Measurements from ENCODE around the gene PTPRD. TPM values are rescaled to one million over a fixed set of nuclear protein-coding genes. Genes with fewer than 3 reads are reported as not detected.

The PTPRD gene
- total and polyA plus RNA-seq, 5 experiments from 2014 or later = not detected

DNA sequence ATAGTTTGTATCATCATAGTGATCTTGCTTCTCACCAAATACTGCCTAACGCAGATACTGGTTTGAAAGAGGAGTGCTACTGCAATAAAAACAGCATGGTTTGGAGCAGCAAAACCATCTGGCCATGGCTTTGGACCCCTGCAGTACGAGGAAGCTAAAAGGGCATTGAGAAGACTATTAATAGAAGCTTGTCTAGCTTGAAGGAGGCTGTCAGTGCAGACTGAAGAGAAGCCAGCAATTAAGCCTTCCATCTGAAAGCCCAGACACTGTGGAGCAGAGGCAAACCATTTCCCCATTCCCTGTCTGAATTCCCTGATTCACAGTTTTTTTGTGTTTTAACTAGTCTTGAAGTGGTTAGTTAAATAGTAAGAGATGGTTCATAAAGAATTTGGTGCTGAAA lies 281.6 kb downstream of the PTPRD start:
- ATAC-seq (no peak), DNase-seq (no peak)
- H3K9me3 Mint-ChIP-seq = peaks cover 0 to 12% (median 3%) of the 10 kb centered on the region in 9 donors
- H3K27ac Mint-ChIP-seq = no peak overlapping the region
- H3K4me3 Mint-ChIP-seq = no peak overlapping the region
- no peaks in the 10 kb centered on the region for H3K36me3 Mint-ChIP-seq
- POLR2A ChIA-PET = no interaction called here
- H3K27me3 Mint-ChIP-seq = no peaks in the 10 kb centered on the region
- H3K4me1 Mint-ChIP-seq = no peaks in the 10 kb centered on the region

DNA sequence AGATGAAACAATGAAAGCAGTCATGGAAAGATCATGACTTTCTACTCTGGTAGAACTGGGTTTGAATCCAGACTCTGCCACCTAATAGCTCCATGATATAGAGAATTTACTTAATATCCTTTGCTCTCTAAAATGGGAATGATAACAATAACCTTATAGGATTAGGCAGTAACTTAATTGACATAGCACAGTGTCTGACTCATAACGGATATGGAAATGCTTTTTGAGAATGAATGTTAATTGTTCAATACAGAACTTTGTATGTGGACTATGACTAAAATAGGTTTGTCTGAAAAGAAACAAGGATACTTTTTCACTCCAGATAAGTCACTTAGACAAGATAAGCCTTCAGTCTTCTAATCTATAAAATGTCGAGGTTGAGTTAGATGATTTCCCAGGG lies 330.7 kb downstream of the PTPRD start:
- no peak for DNase-seq
- ATAC-seq = no peak
- H3K4me3 Mint-ChIP-seq = no peak overlapping the region
- peaks cover 0 to 8% (median 3%) of the 10 kb centered on the region in 9 donors for H3K9me3 Mint-ChIP-seq
- no peaks in the 10 kb centered on the region for H3K36me3 Mint-ChIP-seq
- H3K27ac Mint-ChIP-seq = no peak overlapping the region
- peaks cover 0 to 2% (median 0%) of the 10 kb centered on the region in 5 donors for H3K27me3 Mint-ChIP-seq
- POLR2A ChIA-PET = no interaction called here
- H3K4me1 Mint-ChIP-seq = no peaks in the 10 kb centered on the region

DNA sequence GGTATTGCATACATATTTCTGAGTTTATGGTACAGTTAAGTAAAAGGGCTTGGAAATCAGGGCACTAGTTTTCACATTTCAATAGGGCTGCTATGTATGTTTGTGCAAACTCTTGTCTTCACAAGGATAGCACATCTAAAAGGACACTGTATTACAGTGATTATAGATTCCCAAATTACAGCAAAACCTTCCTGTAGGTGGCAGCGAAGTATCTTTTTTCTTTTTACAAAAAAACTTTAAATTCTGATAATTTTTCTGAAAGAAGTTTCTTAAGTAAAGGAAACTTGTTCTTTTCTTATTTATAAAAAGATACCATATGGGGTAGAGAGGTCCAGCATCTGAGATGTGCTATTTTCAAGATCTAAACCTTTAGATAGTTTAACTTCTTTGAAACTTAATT lies 337.8 kb downstream of the PTPRD start:
- H3K9me3 Mint-ChIP-seq = peaks cover 0 to 4% (median 0%) of the 10 kb centered on the region in 9 donors
- ATAC-seq (no peak), DNase-seq (no peak)
- no peak overlapping the region for H3K27ac Mint-ChIP-seq
- no peaks in the 10 kb centered on the region for H3K36me3 Mint-ChIP-seq
- no peaks in the 10 kb centered on the region for H3K27me3 Mint-ChIP-seq
- H3K4me1 Mint-ChIP-seq = no peaks in the 10 kb centered on the region
- POLR2A ChIA-PET = no interaction called here
- H3K4me3 Mint-ChIP-seq = no peak overlapping the region

DNA sequence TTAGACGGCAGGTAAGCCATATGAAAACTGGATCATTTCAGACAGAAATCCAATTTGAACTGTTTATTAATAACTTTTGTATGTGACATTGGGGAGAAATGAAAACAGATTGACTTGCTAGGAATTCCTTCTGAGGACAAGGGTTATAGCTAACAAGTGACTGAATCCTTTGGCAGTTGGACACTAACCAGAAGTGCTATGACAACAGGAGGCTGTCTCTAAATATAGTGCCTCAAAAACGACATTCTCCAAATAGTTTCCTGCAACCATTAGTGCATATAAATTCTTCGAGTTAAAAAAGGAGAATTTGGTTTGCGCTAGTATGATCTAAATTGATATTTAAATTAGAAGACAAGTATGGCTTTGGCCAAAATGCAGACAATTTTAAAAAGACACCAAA lies 338.6 kb downstream of the PTPRD start:
- H3K4me1 Mint-ChIP-seq = no peaks in the 10 kb centered on the region
- POLR2A ChIA-PET = no interaction called here
- no peak for ATAC-seq

DNA sequence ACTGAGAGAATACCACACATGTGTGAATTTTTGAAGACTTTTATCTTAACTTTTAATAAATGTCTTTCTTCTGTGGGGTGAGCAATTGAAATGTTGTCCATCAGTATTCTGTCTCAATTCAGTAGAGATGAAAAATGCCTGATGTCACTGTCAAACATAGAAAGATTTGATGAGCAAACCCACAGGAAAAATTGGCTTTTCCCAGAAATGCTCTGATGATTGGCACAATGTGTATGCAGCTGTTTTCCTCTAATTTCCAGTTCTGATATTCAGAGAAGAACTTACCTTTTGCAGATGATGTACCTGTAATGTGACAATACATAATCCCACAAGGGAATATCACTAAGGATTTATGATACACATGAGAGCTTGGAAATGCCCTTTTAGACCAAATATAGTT lies 340.0 kb downstream of the PTPRD start:
- no peak for DNase-seq
- Mint-ChIP-seq H3K27ac (no peak overlapping the region), H3K36me3 (no peaks in the 10 kb centered on the region), H3K4me3 (no peak overlapping the region), H3K4me1 (no peaks in the 10 kb centered on the region), H3K27me3 (no peaks in the 10 kb centered on the region), H3K9me3 (peaks cover 0 to 11% (median 0%) of the 10 kb centered on the region in 9 donors)
- POLR2A ChIA-PET = no interaction called here
- no peak for ATAC-seq

More for the DNA sequence above, 338.6 kb downstream of the PTPRD start:
- Mint-ChIP-seq H3K36me3 (no peaks in the 10 kb centered on the region), H3K9me3 (peaks cover 0 to 4% (median 0%) of the 10 kb centered on the region in 9 donors), H3K27me3 (no peaks in the 10 kb centered on the region), H3K4me3 (no peak overlapping the region), H3K27ac (no peak overlapping the region)
- DNase-seq = no peak

DNA sequence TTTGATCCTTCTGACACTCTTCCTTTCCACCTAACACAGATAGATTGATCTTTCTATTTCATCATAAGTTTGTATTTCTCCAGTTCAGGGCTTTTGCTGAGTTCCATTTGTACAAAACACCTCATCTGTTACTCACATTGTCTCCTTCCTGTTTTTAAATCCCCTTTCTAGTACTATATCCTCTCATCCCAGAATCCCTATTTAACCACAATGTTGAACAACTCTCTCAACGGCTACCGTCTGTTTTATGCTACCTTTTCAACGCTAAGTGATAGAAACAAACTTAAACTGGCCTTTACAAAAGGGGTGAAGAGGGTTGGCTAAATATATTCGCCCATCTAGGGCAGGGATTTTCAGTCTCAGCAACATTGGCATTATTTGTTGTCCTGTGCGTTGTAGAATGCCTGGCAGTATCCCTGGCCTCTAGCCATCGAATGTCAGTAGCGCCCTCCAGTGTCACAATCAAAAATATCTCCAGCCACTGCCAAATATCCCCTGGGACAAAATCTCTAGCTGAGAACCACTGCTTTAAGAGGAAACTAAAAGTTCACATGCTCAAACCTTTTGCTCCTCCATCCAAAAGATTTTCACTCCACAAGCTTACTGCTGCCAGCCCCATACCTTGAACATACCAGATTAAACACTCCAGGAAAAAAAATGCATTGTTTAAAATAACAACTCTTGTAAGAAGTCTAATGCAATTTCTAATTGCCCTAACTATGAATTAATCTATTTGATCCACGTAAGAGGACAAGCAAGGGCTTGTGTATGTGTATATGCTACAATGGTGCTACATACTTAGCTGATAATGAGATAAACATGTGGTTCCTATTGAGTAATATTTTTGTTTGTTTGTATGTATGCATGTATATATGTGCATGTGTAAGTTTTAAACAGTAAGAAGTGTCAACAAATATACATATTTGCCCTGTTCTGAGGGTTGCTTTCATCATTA lies 344.0 kb downstream of the PTPRD start:
- no peak for DNase-seq
- peaks cover 0 to 32% (median 2%) of the 10 kb centered on the region in 9 donors for H3K9me3 Mint-ChIP-seq
- peaks cover 0 to 5% (median 0%) of the 10 kb centered on the region in 3 donors for H3K36me3 Mint-ChIP-seq
- no peaks in the 10 kb centered on the region for H3K4me1 Mint-ChIP-seq
- H3K27me3 Mint-ChIP-seq = no peaks in the 10 kb centered on the region
- no peak for ATAC-seq
- H3K4me3 Mint-ChIP-seq = no peak overlapping the region
- POLR2A ChIA-PET = no interaction called here
- no peak overlapping the region for H3K27ac Mint-ChIP-seq

DNA sequence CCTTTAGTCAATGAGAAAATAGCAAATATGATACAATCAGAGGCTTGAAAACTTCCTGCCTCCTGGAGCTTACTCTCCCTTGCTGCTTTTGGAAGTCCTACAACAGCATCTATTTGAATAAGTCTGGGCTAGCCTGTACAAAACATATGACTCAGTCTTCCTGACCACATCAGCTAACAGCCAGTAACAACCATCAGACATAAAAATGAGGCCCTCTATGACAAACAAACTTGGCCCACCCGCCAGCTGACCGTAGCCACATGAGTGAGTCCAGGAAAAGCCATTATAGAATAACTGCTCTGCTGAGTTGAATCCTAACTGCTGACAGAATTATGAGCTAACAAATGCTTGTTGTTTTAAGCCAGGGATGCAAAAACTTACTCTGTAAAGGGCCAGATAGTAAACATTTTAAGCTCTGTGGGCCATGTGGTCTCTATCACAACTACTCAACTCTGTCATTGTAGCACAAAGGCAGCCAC lies 347.6 kb downstream of the PTPRD start:
- Mint-ChIP-seq H3K9me3 (peaks cover 0 to 44% (median 5%) of the 10 kb centered on the region in 9 donors), H3K4me1 (no peaks in the 10 kb centered on the region), H3K27me3 (no peaks in the 10 kb centered on the region), H3K27ac (no peak overlapping the region), H3K36me3 (peaks cover 0 to 5% (median 0%) of the 10 kb centered on the region in 3 donors), H3K4me3 (no peak overlapping the region)
- no peak for ATAC-seq
- POLR2A ChIA-PET = no interaction called here
- no peak for DNase-seq

DNA sequence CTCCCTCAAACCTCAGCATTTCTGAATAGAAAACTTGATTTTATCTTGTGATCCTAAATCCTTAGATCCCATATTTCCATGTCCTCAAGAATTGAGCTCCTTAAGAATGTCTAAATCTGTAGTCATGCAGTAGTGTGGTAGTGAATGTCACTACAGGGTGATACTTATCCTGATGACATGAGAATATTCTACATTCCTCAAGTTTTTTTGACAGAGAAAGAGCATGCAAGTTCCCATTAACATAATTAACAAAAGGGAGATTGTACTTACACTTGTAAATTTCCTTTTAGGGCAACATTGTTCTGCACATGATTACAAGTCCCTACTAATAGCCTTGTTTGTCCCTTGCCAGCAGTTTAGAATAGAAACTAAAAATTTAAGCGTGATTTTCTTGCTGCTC lies 352.3 kb downstream of the PTPRD start:
- POLR2A ChIA-PET = no interaction called here
- Mint-ChIP-seq H3K27me3 (no peaks in the 10 kb centered on the region), H3K9me3 (peaks cover 0 to 34% (median 7%) of the 10 kb centered on the region in 9 donors), H3K27ac (no peak overlapping the region), H3K4me1 (no peaks in the 10 kb centered on the region), H3K36me3 (no peaks in the 10 kb centered on the region), H3K4me3 (no peak overlapping the region)
- ATAC-seq (no peak), DNase-seq (no peak)

DNA sequence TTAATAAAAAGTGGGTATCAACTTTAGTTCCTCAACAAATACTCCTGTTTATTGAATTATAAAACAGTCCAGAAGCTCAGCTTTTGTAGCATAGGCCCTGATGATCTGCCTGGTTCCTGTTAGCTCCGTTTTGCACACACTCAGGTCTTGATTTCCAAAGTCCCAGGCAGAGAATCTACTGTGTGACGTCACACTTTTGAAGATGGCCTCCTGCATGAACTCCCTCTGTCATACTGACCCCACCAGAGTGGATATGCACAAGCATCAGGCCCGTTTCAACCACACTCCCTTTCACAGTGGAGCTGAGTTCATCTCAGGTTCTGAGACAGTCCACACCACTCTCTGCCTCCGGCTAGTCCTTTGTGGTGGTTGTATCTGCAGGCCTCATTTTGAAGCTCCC lies 353.1 kb downstream of the PTPRD start:
- Mint-ChIP-seq H3K4me3 (no peak overlapping the region), H3K27me3 (no peaks in the 10 kb centered on the region), H3K9me3 (peaks cover 0 to 28% (median 7%) of the 10 kb centered on the region in 9 donors), H3K27ac (no peak overlapping the region), H3K4me1 (no peaks in the 10 kb centered on the region), H3K36me3 (no peaks in the 10 kb centered on the region)
- DNase-seq (no peak), ATAC-seq (no peak)
- POLR2A ChIA-PET = no interaction called here

DNA sequence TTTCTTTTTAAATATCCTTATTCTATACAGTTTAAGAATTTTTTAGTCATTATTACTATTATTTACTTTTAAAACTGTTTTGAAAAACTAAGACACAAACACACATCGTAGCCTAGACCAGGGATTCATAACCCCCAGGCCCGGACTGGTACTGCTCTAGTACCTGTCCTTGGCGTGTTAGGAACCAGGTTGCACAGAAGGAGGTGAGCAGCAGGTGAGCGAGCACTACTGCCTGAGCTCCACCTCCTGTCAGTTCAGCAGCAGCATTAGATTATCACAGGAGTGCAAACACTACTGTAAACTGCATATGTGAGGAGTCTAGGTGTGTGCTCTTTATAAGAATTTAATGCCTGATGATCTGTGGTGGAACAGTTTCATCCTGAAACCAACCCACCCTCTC lies 357.0 kb downstream of the PTPRD start:
- no peak overlapping the region for H3K4me3 Mint-ChIP-seq
- no peaks in the 10 kb centered on the region for H3K36me3 Mint-ChIP-seq
- no peaks in the 10 kb centered on the region for H3K4me1 Mint-ChIP-seq
- no peak for DNase-seq
- peaks cover 0 to 12% (median 3%) of the 10 kb centered on the region in 9 donors for H3K9me3 Mint-ChIP-seq
- no peak for ATAC-seq
- H3K27ac Mint-ChIP-seq = no peak overlapping the region
- H3K27me3 Mint-ChIP-seq = no peaks in the 10 kb centered on the region
- POLR2A ChIA-PET = no interaction called here

DNA sequence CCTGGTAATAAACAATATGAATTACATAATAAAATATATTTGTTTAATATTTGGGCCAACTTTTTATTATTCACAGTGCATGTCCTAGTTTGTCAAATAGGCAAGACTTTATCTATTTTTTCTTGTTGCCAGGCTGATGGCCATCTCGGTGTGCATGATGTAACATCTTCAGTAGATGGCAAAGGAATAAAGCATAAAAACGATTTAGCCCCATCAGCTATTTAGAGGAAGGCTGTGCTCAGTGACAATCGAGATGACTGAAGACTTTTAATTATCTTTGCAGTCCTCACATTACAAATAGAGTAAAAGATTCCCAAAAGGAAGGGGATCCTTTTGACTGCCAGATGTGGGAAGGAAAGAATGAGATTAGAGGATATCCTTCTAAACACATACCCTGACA lies 358.5 kb downstream of the PTPRD start:
- DNase-seq = no peak
- no peak for ATAC-seq
- Mint-ChIP-seq H3K4me3 (no peak overlapping the region), H3K27ac (no peak overlapping the region), H3K36me3 (no peaks in the 10 kb centered on the region), H3K9me3 (peaks cover 0 to 12% (median 3%) of the 10 kb centered on the region in 9 donors), H3K27me3 (no peaks in the 10 kb centered on the region), H3K4me1 (no peaks in the 10 kb centered on the region)
- POLR2A ChIA-PET = no interaction called here

DNA sequence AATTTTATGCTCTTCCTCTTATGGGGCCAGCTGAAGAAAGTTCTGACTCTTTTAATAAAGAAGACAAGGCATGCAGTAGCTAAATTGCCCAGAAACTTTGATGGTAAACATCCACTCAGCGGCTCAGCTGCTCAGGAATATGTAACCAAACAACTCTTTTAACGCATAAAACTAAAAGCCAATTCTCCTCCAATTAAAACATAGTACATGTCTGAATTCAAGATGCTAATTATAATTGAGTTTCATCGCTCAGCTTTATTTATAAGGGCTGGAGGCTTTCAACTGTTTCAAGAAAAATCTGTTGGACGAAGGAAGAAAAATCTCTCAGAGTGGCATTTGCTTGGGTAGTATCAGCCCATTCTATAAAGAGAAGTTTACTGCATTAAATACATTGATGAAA lies 359.5 kb downstream of the PTPRD start:
- Mint-ChIP-seq H3K4me1 (no peaks in the 10 kb centered on the region), H3K27me3 (no peaks in the 10 kb centered on the region), H3K36me3 (no peaks in the 10 kb centered on the region), H3K9me3 (peaks cover 0 to 12% (median 3%) of the 10 kb centered on the region in 9 donors), H3K4me3 (no peak overlapping the region), H3K27ac (no peak overlapping the region)
- POLR2A ChIA-PET = no interaction called here
- DNase-seq (no peak), ATAC-seq (no peak)

DNA sequence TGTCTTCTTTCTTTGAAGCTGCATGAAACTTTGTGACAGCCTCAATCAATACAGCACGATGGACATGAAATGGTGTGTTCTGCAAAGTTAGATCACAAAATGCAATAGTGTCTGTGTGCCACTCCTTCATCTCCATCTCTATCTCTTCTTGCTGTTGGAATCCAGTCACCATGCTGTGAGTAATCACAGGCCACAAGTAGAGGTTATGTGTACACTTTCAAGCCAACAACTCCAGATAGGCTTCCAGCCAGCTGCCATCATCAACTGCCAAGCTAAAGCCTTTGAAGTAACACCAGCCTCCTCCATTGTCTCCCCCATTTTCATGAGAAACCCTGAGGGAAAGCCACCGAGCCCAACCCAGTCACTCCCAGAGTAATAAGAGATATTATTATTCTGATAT lies 360.6 kb downstream of the PTPRD start:
- no peak overlapping the region for H3K4me3 Mint-ChIP-seq
- H3K36me3 Mint-ChIP-seq = no peaks in the 10 kb centered on the region
- POLR2A ChIA-PET = no interaction called here

DNA sequence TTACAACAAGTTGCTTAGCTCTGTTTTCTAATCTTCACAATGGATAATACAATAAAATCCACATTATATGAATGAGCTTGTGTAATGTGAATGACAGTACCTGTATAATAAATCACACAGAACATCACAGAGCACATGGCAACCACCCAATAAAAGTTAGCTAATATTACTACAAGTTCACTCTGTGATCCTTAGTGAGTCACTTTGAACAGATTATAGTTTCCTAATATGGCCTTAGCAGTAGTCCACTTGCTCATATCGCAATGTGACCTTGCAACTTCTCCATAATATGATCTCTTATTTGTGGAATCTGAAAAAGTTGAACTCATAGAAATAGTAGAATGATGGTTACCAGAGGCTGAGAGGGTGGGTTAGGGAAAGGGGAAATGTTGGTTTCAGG lies 361.3 kb downstream of the PTPRD start:
- Mint-ChIP-seq H3K36me3 (no peaks in the 10 kb centered on the region), H3K4me1 (no peaks in the 10 kb centered on the region), H3K27ac (no peak overlapping the region), H3K9me3 (peaks cover 0 to 5% (median 2%) of the 10 kb centered on the region in 9 donors), H3K4me3 (no peak overlapping the region), H3K27me3 (no peaks in the 10 kb centered on the region)
- POLR2A ChIA-PET = no interaction called here
- DNase-seq (no peak), ATAC-seq (no peak)

More for the DNA sequence above, 360.6 kb downstream of the PTPRD start:
- Mint-ChIP-seq H3K27me3 (no peaks in the 10 kb centered on the region), H3K4me1 (no peaks in the 10 kb centered on the region), H3K9me3 (peaks cover 0 to 11% (median 3%) of the 10 kb centered on the region in 9 donors), H3K27ac (no peak overlapping the region)
- DNase-seq (no peak), ATAC-seq (no peak)

Measured in naive thymus-derived CD8-positive, alpha-beta T cell (primary cell).